DOHH2 (cell line): ENCODE data around the gene ZBTB1.
"Not testable (repeated sequence)": the region's sequence is repeated elsewhere in the genome, so short reads cannot be mapped to it uniquely, and the experiment has no call there.

Experiments
- H3F3A ChIP-seq: fragments of 200-600 bp; sonication (generic), shearing (Covaris generic); 2 replicates; pipeline ENCODE4 v1.6.0; 2016; ENCODE audit warnings: antibody characterized with exemption, mild to moderate bottlenecking; ENCODE audit not compliant: control insufficient read depth, insufficient read depth
- H3K27ac ChIP-seq: fragments of 200-600 bp; sonication (generic); 2 replicates; pipeline ENCODE4 v1.5.1; 2014; ENCODE audit warnings: low read depth, mild to moderate bottlenecking, low read length, moderate library complexity
- H3K27me3 ChIP-seq: fragments of 200-600 bp; sonication (generic); 2 replicates; pipeline ENCODE4 v1.6.1; 2014; ENCODE audit warnings: mild to moderate bottlenecking, low read length, mixed read lengths; ENCODE audit not compliant: control insufficient read depth
- H3K36me3 ChIP-seq: fragments of 200-600 bp; sonication (generic); 2 replicates; pipeline ENCODE4 v1.6.1; 2014; ENCODE audit warnings: mild to moderate bottlenecking, low read length, moderate library complexity, mixed read lengths; ENCODE audit not compliant: control insufficient read depth
- H3K4me1 ChIP-seq: fragments of 200-600 bp; sonication (generic); 2 replicates; pipeline ENCODE4 v1.6.1; 2014; ENCODE audit warnings: mild to moderate bottlenecking, low read length, mixed read lengths; ENCODE audit not compliant: control insufficient read depth
- H3K4me2 ChIP-seq: fragments of 200-600 bp; sonication (generic); 2 replicates; pipeline ENCODE4 v1.6.0; 2014; ENCODE audit warnings: mild to moderate bottlenecking, low read length, moderate library complexity
- H3K4me3 ChIP-seq: fragments of 200-600 bp; sonication (generic); 2 replicates; pipeline ENCODE4 v1.5.1; 2014; ENCODE audit warnings: mild to moderate bottlenecking, low read length, mixed read lengths
- H3K79me2 ChIP-seq: fragments of 200-600 bp; sonication (generic); 2 replicates; pipeline ENCODE4 v1.6.1; 2014; ENCODE audit warnings: mild to moderate bottlenecking, low read length, mixed read lengths; ENCODE audit not compliant: control insufficient read depth
- H3K9me2 ChIP-seq: fragments of 200-600 bp; sonication (generic); replicated peaks from 2 replicates; pipeline ENCODE4 v1.6.1; 2014; ENCODE audit warnings: mild to moderate bottlenecking, low read length, mixed read lengths; ENCODE audit not compliant: control insufficient read depth
- H3K9me3 ChIP-seq: fragments of 200-600 bp; sonication (generic); 2 replicates; pipeline ENCODE4 v1.6.1; 2014; ENCODE audit warnings: antibody characterized with exemption, low read length, mixed read lengths; ENCODE audit not compliant: control insufficient read depth, insufficient read depth
- H4K20me1 ChIP-seq: fragments of 200-600 bp; sonication (generic); 2 replicates; pipeline ENCODE4 v1.6.0; 2014; ENCODE audit warnings: low read depth, mild to moderate bottlenecking, antibody characterized with exemption, low read length, moderate library complexity; ENCODE audit not compliant: control insufficient read depth, insufficient read depth
- EZH2phosphoT487 ChIP-seq: fragments of 200-600 bp; sonication (generic); IDR thresholded peaks from 2 replicates; pipeline ENCODE4 v1.6.1; 2017; ENCODE audit warnings: borderline replicate concordance, mild to moderate bottlenecking, antibody characterized with exemption, low read length, moderate library complexity, mixed read lengths
- TF ChIP-seq, protein P1 (sequence below): fragments of 200-600 bp; sonication (generic); IDR thresholded peaks from one replicate; pipeline ENCODE4 v1.5.1; 2014; ENCODE audit warnings: antibody characterized with exemption, mild to moderate bottlenecking, low read depth, low read length; ENCODE audit not compliant: poor library complexity, severe bottlenecking

The ZBTB1 gene

DNA sequence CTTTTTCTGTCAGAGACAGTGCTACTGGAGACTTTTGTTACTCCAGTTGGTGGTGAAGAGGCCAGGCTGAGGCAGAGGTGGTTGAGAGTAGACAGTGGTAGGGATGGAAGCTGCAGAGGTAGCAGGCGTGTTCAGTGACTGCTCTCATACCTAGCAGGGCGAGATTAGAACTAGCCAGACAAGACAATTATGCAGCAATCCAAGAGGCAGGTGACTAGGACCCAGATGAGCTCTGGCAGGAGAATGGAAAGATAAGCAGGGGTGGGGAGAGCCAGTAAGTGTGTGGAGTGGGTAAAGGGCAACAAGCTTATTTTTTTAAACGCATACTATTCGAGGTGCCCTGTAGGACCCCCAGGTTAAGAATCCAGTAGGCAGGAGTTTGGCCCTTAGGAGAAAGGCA, 50.0 kb downstream of the ZBTB1 start:
- no peaks in the 10 kb centered on the region for H3K4me1 ChIP-seq
- H4K20me1 ChIP-seq, result no peaks in the 10 kb centered on the region
- no peaks in the 10 kb centered on the region for H3K36me3 ChIP-seq
- no peaks in the 10 kb centered on the region for H3K79me2 ChIP-seq
- no peak overlapping the region for H3K4me2 ChIP-seq
- no peak overlapping the region for H3K27ac ChIP-seq
- H3K27me3 ChIP-seq, result peaks cover 43% of the 10 kb centered on the region
- H3K4me3 ChIP-seq, result no peak overlapping the region
- TF ChIP-seq, protein P1, sequence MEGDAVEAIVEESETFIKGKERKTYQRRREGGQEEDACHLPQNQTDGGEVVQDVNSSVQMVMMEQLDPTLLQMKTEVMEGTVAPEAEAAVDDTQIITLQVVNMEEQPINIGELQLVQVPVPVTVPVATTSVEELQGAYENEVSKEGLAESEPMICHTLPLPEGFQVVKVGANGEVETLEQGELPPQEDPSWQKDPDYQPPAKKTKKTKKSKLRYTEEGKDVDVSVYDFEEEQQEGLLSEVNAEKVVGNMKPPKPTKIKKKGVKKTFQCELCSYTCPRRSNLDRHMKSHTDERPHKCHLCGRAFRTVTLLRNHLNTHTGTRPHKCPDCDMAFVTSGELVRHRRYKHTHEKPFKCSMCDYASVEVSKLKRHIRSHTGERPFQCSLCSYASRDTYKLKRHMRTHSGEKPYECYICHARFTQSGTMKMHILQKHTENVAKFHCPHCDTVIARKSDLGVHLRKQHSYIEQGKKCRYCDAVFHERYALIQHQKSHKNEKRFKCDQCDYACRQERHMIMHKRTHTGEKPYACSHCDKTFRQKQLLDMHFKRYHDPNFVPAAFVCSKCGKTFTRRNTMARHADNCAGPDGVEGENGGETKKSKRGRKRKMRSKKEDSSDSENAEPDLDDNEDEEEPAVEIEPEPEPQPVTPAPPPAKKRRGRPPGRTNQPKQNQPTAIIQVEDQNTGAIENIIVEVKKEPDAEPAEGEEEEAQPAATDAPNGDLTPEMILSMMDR, result no peak
- TF ChIP-seq EZH2phosphoT487, result no peak
- no peaks in the 10 kb centered on the region for H3K9me3 ChIP-seq
- no peaks in the 10 kb centered on the region for H3F3A ChIP-seq
- no peaks in the 10 kb centered on the region for H3K9me2 ChIP-seq

DNA sequence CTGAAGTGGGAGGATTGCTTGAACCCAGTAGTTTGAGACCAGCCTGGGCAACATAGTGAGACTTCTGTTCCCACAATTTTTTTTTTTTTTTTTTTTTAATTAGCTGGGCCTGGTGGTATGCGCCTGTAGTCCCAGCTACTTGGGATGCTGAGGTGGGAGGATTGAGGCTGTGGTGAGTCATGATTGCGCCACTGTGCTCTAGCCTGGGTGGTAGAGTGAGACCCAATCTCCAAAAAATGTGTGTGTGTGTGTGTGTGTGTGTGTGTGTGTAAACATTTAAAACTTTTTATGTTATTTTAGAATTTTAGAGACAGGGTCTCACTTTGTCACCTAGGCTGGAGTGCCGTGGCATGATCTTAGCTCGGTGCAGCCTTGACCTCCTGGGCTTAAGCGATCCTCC, 52.0 kb downstream of the ZBTB1 start:
- Histone ChIP-seq H3K27ac (no peak overlapping the region), H3K27me3 (peaks cover 28% of the 10 kb centered on the region), H3K36me3 (no peaks in the 10 kb centered on the region), H3K4me2 (no peak overlapping the region), H3K4me3 (no peak overlapping the region), H4K20me1 (no peaks in the 10 kb centered on the region), H3F3A (no peaks in the 10 kb centered on the region), H3K79me2 (no peaks in the 10 kb centered on the region), H3K9me2 (no peaks in the 10 kb centered on the region), H3K4me1 (no peaks in the 10 kb centered on the region), H3K9me3 (no peaks in the 10 kb centered on the region)
- TF ChIP-seq, protein P1, result no peak
- no peak for TF ChIP-seq EZH2phosphoT487

DNA sequence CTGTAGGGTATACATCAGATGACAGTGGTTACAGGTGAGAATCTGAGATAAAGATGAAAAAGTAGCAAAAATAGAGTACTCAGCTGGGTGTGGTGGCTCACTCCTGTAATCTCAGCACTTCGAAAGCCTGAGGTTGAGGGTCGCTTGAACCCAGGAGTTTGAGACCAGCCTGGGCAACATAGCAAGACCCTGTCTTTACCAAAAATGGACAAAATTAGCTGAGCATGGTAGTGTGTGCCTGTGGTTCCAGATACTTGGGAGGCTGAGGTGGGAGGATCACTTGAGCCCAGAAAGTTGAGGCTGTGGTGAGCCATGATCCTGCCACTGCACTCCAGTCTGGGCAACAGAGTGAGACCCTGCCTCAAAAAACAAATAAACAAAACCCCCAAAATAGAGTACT, 53.6 kb downstream of the ZBTB1 start:
- H3K9me3 ChIP-seq, H4K20me1 ChIP-seq, H3K4me1 ChIP-seq, H3K36me3 ChIP-seq, H3K4me2 ChIP-seq, H3K27ac ChIP-seq, H3K4me3 ChIP-seq, H3F3A ChIP-seq, H3K79me2 ChIP-seq, H3K9me2 ChIP-seq: not testable (repeated sequence)
- peaks cover 16% of the 10 kb centered on the region; the same call in 1 of the 2 replicates for H3K27me3 ChIP-seq

DNA sequence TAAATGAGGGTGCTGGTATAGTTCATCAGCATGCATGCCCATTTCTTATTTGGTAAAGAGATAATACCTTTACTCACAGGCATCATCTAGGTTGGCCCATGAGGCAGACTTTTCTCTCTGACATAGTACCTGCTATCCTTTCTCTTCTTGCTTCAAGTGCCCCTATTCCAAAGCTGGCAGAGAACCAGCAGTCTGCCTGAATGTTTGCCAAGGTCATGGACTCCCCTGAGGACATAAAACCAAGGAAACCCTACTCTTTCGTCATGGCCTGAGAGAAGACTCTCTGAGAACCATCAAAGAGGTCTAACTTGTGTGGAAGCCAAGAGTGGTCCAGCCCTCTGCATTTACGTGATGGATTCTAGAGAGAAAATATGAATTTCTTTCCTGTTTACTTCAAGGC, 57.1 kb downstream of the ZBTB1 start:
- Histone ChIP-seq H3K9me2 (no peaks in the 10 kb centered on the region), H3K36me3 (no peaks in the 10 kb centered on the region), H3K4me2 (no peak overlapping the region), H3K79me2 (no peaks in the 10 kb centered on the region), H3K4me3 (no peak overlapping the region), H4K20me1 (no peaks in the 10 kb centered on the region), H3F3A (no peaks in the 10 kb centered on the region), H3K27me3 (peaks cover 12% of the 10 kb centered on the region; the same call in 1 of the 2 replicates), H3K9me3 (no peaks in the 10 kb centered on the region), H3K27ac (no peak overlapping the region), H3K4me1 (no peaks in the 10 kb centered on the region)
- TF ChIP-seq EZH2phosphoT487, result no peak
- TF ChIP-seq, protein P1, result no peak
